ENCODE data around the gene CNGA2.

- TF ChIP-seq CTCF (IDR thresholded peaks at IDR 0.05; ENCODE audit: insufficient read depth, low read depth, low read length), result peak; percentile 19
- no peak for TF ChIP-seq EZH2 (IDR thresholded peaks at IDR 0.05; ENCODE audit: insufficient read depth, low read length)
These were observed 20.7 kb upstream of the CNGA2 start for GRCh38 chrX:151713849-151714248.

Measured in astrocyte (in vitro differentiated cells and primary cell).